DMS114 treated with DMSO at 0.1 percent for 48 hours (cell line): Measurements from ENCODE around the gene RFNG.
A peak's percentile ranks its signal among the peaks of the same experiment; 100 is the strongest.

Experiments
- DNase-seq: peaks from one replicate; lab custom pipeline; 2025; ENCODE audit not compliant: unreplicated experiment; lab: John Stamatoyannopoulos, UW

The RFNG gene

GRCh38 chr17:82029990-82030469 is 21.6 kb downstream of the RFNG start:
- DNase-seq: no peak

- DNase-seq: no peak
These were observed 22.2 kb downstream of the RFNG start for GRCh38 chr17:82029391-82029790.

- DNase-seq: no peak
These were observed 22.6 kb downstream of the RFNG start for GRCh38 chr17:82028966-82029365.

- no peak for DNase-seq
These were observed 23.4 kb downstream of the RFNG start for GRCh38 chr17:82028246-82028645.

DNA sequence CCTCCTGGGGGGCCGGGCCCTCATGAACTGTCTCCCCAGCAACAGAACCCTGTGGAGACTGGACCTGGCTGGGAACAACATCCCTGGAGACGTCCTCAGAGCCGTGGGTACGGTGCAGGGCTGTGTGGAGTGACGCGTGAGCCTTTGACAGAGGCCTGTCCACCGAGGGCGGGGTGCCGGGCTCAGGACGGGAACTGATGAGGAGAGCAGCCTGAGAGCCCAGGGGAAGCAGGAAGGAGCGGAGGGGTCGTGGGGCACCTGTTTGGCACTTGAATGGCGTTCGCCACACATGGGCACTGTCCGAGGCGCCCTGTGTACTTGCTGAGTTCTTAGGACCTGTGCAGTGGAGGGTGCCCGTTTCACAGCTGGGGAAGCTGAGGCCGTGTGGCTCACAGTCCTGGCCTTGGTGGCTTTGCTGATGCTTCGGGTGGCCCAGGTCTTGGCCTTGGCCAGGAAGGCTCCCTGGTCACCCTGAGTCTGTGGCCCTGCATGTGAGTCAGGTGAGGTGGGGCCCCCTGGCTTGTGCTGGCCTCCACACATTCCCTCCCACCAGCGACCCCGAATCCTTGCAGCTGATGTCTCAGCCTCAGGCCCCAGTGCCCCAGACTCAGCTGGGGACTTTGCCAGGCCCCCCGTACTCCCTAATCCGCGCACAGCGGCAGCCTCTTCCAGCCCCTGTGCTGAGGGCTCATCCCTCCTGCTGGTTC is 26.1 kb downstream of the RFNG start:
- DNase-seq: no peak

- no peak for DNase-seq
These were observed 26.8 kb downstream of the RFNG start for GRCh38 chr17:82024859-82025258.

- no peak for DNase-seq
These were observed 28.0 kb downstream of the RFNG start for GRCh38 chr17:82023447-82024241.

GRCh38 chr17:82022981-82023446 is 28.6 kb downstream of the RFNG start, which contains the start of gene LRRC45:
Gene LRRC45, plus strand, starts transcription at chr17:82023305. Its CDS starts 339 bp downstream, at chr17:82023644.
- DNase-seq: peak; percentile 98

GRCh38 chr17:82022310-82022980 is 29.2 kb downstream of the RFNG start, which contains the start of gene CENPX:
Gene CENPX, minus strand, starts transcription at chr17:82022878. Its CDS starts 17 bp downstream, at chr17:82022861.
- no peak for DNase-seq

GRCh38 chr17:82021900-82022309 is 29.7 kb downstream of the RFNG start:
- no peak for DNase-seq

DNA sequence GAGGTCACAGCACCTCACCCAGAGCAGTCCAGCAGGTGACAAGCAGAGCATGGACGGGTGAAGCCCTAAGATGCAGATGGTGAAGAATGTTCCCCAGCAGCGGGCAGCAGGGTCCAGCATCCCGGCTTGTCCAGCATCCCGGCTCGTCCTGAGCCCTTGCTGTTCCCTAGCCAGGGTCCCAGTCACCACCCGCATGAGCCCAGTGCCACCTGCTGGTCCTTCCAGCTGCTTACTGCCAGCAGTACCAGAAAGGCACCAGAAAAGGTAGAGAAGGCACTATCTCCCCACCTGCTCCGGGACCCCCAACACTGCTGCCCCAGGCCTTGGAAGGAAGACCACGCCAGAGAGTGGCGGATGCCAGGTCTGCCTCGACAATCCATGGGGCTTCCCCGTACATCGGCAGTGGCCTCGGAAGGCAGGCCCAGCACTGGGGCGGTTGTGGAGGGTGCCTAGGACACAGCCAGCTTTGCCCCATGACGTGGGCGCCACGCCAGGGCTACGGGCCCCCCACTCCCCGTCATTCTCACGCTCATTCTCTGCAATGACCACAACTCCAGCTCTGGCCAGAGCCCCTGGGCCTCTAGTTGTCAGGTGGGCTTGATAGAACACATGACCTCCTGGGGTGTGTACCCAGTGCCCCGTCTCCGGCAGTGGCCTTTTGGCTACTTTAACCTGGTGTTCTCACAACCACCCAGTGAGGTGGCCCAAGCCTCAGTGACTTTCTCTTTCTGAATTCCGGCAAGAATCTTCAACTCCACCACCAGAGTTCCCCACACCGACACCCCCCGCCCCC is 30.3 kb downstream of the RFNG start:
- DNase-seq: peak; percentile 23

DNA sequence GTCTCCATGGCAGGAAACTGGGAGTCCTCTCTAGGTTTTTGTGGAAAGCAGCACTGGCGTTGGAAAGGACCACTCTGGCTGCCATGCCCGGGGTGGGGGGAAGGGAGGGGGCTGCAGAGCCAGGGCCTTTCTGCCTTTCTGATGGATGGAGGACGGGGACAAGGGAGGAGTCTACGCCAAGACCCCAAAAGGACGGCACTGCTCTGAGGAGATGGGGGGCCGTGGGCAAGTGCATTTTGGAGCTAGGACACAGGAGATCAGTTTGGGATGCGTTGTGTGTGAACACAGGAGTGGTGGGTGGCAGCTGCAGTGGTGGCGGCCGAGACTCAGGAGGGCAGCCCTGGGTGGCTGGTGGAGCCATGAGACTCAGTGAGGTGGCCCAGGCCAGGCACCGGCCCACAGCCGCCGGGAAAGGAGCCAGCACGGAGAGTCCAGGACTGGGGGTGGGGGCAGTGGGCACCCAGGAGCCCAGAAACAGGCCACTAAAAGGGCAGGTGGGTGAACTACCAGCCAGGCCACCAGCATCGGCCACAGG is 31.0 kb downstream of the RFNG start:
- no peak for DNase-seq

DNA sequence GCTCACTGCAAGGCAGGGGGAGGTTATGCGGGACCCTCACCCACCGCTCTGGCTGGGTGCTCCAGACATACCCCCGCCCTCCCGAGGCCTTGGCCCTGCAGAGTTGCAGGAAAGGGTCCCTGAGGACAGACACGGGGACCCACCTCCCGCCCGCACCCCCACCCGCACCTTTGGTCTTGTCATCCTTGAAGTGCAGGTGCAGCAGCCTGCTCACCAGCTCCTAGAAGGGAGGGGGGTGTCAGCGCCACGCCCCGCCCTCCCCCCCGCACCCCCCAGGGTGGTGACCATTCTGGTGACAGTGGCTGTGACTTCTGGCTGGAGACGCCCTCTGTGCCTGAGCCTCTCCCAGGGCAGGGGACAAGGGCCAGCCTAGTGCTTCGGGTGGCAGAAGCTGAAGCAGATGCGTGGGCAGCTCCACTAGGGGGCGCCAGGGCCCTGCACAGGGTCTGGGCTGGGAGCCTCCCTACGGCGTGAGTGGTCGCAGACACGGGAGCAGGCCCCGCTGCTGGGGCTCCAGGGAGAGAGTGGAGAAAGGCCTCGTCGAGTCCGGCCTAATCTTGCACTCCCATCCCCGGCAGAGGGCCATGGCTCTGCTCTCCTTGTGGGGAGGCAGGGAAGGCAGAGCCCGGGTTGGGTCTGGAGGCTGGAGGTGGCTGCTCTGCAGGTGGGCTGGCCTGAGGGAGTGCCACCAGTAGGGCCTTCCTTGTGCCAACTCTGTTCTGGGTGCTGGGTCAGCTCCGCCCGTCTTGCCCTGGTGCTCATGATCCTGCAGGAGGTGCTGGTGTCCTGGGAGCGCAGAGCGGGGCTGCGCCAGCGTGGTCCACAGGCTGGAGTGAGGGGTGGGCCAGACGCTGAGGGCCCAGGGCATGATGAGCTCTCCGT is 31.7 kb downstream of the RFNG start:
- DNase-seq: no peak

DNA sequence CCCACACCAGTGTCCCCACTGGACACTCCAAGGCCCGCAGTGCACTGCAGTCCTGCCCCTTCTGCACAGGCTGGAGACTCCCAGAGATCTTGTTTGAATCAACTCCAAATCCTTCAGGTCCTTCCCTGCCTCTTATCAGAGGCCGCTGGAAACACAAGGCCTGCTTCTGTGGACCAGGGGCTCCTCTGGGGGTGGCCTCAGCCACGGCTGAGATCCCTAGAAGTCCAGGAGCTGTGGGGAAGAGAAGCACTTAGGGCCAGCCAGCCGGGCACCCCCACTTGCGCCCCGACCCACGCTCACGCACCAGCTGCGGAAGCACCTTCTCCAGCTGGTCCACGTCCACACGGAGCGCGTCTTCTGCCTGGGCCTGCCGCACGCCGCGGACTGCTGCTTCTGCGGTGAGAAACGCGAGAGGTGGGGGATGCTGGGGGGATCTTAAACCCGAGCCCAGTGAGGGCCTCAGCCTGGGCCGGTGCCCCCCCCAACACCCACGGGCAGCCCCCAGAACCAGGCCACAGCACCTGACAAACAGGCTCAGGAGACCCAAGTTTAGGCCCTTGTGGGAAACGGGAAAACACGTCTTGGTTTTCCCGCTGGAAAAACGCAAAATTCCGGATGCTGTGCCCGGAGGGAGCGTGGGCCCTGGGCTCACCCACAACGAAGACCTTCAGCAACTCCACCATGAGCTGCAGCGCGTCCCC is 32.5 kb downstream of the RFNG start:
- DNase-seq: no peak

GRCh38 chr17:82018152-82018988 is 33.2 kb downstream of the RFNG start:
- DNase-seq: no peak

- no peak for DNase-seq
These were observed 33.9 kb downstream of the RFNG start for GRCh38 chr17:82017612-82018151.

- DNase-seq: no peak
These were observed 34.6 kb downstream of the RFNG start for GRCh38 chr17:82016875-82017459.
